HG03571 (cell line): ENCODE data around the gene ADARB2.

Source experiments
- ATAC-seq: cut with Tn5 transposase; IDR thresholded peaks from one replicate; pipeline ENCODE4 v1.9.1; 2021; ENCODE audit not compliant: unreplicated experiment

ADARB2 gene

DNA sequence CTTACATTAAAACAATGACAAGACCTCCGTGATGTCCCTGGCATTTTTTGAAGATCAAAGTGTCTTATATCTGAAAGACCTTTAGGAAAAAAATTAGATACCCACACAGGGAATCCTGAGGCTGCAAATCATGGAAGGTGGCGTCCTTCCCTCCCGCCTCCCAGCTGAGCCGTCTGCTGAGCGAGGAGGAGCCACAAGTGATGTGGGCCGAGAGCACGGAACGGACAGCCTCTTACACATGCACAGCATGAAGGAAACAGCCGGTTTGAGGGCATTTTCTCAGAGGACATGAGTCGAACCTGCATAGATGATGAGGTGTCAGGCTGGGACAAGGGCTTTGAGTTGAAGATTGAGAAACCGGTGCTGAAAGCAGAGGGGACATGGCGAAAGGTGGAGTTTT is 163.3 kb downstream of the ADARB2 start:
- ATAC-seq = no peak

DNA sequence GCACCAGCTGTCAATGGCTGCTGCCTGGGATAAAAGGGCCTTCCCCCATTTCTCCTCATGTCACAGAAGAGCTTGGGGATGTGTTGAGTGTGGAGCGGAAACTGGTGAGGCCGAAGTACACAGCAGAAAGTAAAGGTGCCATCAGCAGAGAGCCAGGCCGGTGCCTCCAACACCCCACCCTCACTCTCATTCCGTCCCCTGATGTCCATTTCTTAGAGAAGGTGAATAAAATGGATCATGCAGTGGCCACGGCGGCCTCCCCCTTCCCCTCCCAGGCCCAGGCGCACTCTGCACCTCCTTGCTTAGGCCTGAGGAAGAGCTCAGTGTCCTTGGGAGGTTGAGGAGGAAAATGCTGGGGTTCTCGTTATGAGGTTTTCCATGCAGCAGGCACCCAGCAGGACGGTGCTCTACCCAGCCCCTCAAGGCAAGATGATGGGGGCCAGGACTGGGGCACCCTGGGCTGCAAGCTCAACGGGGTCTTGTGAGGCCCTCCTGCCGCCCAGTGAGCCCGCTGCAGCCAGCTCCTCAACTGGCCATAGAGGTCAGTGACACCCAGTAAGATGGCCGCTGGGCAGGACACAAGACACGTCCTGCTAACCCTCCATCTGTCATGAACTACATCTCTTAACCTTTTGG is 163.9 kb downstream of the ADARB2 start:
- no peak for ATAC-seq

DNA sequence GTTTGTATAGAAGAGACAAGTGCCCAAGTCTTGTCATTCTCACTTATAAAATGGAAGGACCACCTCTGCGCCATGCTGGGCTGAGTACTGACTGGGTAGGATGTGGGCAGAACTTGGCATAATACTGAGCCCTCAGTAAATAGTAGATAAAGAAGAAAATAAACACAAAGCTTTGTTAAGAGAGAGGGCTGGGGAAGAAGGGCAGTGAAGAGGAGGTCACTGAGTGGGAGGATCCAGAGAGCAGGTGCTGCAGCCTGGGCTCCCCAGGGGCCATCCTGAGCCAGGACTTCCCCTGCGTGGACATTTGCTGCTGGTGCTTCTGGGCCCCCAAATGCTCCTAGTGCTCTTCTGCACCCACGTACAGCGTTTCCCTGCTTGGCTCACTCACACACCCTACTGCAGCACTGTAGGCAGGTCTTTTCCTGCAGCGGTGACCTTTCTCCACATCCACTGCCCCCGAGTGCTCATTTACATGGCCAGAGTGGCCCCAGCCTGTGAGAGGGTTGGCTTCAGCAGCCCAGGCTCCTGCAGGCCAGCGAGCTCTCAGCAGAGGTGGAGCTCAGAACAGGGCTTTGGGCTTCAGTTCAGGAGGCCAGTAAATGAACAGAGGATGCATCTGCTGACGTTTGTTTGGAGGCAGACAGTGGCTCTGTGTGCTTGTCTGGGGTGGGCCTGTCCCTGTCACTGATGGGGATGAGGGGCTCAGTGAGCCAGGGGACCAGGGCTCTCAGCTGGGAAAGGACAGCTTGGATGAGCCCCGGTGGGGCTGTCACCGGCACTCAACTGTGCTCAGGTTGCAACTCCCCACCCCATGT is 164.6 kb downstream of the ADARB2 start:
- ATAC-seq = no peak

DNA sequence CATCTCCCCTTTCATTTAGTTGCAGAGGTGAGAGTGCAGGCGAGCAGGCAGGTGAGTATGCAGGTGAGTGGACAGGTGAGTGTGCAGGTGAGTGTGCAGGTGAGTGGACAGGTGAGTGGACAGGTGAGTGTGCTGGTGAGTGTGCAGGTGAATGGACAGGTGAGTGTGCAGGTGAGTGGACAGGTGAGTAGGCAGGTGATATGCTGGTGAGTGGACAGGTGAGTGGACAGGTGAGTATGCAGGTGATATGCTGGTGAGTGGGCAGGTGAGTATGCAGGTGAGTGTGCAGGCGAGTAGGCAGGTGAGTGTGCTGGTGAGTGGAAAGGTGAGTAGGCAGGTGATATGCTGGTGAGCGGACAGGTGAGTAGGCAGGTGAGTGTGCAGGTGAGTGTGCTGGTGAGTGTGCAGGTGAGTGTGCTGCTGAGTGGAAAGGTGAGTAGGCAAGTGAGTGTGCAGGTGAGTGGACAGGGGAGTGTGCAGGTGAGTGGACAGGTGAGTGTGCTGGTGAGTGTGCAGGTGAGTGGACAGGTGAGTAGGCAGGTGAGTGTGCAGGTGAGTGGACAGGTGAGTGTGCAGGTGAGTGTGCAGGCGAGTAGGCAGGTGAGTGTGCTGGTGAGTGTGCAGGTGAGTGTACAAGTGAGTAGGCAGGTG is 165.6 kb downstream of the ADARB2 start:
- ATAC-seq = no peak

DNA sequence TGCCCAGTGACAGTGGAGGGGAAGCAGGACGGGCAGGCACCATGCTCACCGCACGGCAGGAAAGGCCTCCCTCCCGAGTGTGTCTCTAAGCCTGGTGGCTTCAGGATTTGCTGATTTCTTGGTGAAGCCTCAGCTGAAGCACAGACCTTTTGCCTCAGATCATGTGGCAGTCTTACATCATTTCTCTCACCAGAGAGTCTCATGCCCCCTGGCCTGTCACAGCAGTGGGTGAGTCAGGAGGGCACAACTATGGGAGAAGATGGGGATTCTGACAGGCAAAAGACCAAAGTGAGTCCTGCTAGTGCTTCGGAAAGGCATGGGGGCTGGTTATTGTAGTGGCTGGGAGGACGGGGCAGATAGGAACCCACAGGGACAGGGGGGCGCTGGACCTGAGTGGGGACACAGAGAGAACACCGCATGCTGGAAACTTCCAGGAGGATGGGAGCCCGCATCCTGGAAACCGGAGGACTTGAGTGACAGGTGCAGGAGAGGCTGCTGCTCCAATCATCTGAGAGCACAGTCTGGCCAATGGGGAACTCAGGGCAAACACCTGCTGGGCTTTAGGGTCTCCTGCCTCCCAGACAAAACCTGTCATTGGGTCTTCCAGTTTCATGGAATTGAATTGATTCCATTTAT is 166.8 kb downstream of the ADARB2 start:
- no peak for ATAC-seq

DNA sequence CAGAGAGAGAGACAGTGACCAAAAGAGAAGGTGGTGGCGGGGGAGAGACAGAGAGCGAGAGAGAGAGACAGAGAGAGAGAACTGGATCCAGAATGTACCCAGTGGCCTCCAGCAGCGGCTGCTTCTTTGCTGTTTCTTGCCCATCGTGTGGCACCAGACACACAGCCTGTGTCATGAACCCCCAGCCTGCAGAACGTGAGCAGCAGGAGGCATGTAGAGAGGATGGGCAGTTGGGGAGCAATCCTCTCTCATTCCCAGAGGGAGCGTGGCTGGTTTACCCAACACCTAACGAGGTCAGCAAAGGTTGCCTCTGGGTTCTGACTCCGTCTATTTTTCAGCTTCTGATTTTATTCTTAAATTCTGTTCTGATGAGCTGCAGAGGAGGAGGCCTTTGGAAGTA is 168.1 kb downstream of the ADARB2 start:
- ATAC-seq = no peak

DNA sequence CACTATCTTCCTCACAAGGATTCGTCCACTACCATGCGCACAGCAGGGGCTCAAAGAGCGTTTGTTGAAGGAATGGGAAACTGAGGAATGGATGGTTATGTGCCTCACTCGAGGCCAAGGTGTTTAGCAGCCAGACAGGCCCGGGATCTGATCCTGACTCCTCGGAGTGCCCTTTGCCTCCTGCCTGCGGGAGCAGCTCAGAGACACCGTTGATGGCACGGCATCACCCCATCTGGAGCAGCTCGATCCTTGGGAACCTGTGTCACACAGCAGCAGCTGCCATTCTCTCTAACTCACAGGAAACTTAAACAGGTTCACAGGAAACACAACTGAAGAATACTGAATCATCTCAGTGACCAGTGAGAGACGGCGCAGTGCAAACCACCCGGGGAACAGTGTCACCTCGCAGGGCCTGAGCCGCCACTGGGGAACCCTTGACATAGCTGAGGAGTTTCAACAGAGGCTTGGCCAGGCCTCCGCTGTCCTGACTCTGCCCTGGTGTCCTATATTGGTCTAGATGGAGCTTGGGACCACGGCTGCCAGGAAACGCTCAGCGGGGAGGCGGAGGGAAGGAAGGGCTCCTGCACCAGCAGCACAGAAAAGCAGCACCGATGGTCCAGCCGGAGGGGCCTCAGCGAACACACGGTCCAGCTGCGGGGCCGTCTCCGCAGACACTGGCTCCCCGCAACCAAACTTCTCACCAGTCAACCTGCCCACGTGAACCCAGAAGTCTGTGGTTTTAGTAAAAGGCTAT is 169.4 kb downstream of the ADARB2 start:
- no peak for ATAC-seq

DNA sequence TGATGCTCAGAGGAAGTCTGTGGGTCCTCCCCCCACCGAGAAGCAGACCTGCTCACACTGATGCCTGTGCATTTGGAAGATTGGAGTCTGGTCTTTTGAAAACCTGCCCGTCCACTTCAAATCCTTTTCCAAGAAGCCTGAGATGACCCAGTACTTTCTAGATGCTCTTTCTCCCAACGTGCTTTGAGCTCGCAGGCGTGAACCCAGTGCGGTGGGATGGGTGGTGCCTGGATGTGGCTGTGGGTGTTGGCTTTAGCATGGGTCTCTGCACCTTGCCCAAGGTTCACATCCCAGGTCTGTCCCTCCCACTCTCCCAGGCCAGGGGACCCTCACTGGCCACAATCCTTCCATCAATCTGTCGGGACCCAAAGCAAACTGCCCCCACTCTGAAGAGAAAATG is 170.2 kb downstream of the ADARB2 start:
- no peak for ATAC-seq

DNA sequence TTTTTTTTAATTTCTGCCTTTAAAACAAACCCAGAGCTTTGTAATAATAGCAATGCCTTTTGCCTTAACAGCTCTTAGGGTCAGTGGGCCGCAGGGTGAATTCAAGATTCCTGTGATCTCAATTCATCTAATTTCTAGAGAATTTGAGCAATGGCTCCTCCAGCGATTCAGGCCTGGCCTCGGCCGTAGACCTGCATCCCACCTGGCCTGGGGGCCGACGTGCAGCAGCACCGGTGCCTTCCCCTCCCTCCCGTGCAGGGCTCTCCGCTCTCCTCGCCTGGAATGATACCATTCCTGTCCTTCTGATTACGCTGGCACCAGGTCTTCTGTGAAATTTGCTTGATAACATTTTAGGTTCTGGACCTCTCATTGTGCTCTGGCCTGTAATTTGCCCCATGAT is 172.5 kb downstream of the ADARB2 start:
- ATAC-seq = no peak

DNA sequence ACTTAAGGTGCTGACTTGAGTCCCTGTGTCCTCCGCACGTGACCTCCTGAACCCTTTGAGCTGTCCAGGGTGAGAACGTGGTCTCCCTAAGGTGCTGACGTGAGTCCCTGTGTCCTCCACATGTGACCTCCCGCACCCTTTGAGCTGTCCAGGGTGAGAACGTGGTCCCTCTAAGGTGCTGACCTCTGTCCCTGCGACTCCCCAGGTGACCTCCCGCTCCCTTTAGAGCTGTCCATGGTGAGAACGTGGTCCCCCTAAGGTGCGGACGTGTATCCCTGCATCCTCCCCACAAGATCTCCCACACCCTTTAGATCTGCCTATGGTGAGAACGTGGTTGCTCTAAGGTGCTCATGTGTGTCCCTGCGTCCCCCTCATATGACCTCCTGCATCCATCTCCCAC is 174.3 kb downstream of the ADARB2 start:
- ATAC-seq = no peak

DNA sequence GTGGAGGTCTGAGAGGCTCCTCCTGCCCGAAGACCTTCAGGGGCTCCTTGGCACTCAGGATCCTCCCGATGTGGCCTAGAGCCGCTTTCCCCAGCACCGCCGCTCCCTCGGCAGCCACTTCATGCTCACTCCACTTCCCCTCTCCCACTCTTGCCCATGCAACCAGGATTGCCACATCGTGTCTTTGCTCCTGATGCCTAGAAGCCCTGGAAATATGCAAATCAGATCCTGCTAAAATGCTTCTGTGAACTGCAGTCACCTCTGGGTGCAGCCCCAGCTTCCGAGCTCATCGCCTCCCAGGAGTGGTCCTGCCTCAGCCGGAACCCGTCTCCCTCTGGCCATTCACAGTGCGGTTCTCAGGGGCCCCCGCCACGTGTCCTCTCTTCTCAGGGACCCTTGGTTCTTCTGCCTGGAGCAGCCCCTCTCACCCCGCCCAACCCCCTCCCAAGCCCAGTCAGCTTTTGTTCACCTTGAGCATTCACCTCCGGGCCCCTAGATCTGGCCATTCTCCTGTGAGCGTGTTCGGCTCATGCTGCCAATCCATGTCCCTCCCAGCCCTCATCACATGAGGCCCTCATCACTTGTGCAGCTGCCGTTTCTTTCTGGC is 175.5 kb downstream of the ADARB2 start:
- ATAC-seq = no peak

DNA sequence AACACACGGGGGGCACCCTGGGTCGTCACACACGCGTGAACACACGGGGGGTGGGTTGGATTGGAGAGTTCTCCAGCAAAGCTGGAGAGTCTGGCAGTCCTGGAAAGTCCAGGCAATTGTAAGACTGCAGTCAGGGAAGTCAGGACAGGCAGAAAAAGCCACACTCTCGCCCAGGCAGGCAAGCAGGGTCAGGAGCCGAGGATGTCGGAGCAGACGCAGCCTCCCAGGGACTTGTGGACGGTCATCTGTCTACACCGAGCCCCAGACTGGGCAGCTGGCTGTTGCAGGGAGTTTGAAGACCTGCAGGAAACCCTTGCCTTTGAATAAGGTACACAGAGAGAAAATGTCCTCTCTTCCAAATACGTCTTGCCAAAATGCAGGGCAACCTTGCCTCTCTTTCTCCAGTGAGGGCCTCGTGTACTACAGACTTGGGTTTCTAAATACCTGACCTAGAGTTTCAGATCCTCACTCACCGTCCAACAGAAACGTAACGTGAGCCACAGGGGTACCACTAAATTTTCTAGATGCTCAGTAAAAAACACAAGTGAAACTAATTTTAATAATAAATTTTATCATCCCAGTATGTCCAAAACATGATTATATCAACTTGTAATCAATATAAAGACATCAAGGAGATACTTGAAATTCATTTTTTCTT is 176.7 kb downstream of the ADARB2 start:
- ATAC-seq = no peak

DNA sequence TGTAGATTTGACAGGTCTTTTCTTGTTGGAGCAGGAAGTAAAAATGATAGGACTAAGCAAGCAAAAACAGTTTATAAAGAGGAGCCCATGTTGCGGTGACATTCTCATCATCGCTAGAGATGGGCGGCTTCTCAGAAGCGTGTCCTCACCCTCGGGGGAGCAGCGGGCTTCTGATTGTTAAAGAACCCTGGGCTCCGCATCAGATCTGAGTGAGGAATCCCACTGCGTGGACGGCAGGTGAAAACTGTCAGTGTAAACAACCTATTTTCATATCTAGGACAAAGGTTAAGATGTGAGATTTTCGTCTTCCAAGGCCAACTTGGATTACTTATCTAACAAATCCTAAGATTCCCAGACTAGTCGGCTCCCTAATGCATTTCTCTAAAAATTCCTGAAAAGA is 177.6 kb downstream of the ADARB2 start:
- no peak for ATAC-seq

DNA sequence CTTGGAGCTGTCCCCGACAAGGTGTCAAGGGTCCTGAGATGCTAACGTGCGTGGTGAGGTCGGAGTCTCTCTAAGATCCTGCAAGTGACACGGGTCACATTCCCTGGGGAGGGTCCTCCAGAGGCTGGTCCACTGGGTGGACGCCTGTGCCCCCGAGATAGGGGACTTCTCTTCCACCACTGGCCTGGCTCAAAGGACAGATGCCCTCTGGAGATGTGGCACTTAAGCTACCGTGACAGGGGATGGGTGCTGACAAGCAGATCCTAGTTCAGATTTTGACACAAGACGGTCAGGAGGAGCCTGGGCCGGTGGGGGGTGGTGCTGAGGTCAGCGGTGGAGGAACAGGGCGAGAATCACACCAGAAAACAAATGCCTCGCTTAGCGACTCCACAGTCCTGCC is 178.0 kb downstream of the ADARB2 start:
- no peak for ATAC-seq

DNA sequence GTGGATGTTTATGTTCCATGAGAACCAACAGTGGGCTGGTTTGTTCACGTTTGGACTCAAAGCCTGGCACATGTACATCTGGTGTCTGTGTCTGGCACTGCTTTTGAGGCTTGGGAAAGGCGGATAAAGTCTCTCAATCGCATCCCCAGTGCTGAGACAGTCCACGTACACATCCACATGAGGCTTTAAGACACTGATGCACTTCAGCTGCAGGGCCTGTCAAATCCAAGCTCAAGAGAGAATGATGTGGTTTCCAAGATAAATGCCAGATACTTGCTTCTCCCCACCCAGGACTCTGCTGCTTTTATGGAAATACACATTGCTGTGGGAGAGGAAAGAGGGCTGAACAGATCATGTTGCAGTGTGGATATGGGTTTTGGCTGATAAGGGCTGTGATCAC is 178.4 kb downstream of the ADARB2 start:
- no peak for ATAC-seq

DNA sequence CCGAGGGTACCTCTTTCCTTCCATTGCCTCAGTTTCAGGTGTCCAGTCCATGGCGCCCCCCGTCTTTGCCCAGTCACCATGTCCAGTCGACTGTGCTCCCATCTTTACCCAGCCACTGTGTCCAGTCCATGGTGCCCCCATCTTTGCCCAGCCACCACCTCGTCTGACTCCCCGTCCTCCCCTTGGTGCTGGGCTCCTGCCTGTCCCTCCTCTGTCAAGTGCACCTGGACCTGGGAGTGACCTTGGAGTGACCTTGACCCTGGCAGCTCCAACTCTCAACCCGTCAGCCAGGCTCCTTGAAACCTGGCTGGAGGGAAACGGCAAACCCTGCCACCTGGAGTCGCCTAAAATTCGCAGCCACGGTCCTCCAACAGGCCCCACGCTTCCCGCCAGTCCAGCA is 180.2 kb downstream of the ADARB2 start:
- ATAC-seq = no peak

DNA sequence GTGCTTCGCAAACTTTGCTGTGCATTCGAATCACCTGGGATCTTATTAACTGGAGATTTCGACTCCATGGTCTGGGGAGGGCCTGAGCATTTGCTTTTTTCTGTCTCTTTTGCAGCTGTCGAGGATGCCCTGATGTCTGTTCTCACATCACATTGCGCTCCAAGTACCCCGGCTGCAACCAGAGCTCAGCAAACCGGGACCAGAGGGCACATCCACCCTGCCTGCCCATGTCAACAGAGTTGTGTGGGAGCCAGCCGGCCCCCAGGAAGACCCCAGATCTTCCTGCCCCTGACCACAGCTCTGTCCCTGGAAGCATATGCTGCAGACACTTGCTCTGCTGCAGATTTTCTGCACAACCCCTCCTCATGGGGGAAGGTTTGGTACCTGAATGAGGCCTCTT is 180.8 kb downstream of the ADARB2 start:
- no peak for ATAC-seq

DNA sequence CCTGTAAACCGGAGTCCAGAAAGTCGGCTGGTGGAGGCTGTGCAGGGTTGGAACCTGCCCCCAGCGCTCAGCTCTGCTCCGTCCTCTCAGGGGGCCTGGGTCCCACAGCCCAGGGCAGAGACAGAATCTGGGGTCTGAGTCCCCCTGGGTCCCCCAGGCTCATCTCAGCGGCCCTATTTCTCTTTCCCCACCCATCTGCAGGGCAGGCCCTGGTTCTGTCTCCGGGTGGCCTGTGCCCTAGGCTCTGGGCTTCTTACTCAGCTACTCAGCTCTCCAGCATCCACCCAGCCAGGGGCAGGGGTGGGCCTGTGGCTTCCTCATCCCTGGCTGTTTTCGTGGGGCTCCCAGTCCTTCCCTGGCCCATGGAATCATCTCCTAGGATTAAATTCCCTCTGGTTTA is 183.4 kb downstream of the ADARB2 start:
- ATAC-seq = no peak

DNA sequence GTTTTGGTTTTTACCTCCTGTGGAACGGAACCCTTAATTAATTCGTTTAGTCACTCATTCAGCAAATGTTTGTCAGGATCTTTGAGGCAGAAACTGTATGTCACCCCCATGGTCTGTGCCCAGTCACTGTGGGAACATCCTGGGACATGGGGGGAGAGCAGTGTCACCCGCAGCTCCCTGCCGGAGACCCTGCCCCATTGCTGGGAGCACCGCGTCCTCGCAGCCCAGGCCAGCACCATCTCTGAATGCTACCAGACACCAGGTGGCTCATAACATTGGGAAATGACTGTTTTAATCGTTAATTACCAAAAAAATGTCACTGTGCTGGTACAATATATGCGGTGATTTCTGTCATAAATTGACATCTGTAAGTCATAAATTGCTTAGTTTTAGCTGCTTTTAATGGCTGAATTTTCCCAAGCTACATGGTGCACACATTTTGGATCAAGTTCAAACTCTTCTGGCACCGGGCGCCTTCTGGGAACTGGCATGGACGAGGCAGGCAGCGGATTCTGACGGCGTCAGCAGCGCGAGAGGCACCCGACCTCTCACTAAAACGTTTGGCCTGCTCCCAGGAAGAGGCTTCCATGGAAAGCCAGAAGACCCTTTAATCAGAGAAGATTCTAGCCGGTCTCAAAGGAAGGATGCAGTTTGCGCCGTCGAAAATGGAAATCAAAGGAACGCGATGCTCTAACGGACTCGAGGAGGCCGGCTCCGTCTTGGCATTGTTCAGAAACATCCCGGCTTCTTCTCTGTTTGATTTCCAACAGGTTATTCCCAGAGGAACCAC is 184.2 kb downstream of the ADARB2 start:
- no peak for ATAC-seq
